Colonic mucosa (tissue), 4 donors: ENCODE measurements around the gene ROCK1. TPM values are rescaled to one million over a fixed set of nuclear protein-coding genes. Genes with fewer than 3 reads are reported as not detected.
"Not testable (repeated sequence)": the region's sequence is repeated elsewhere in the genome, so short reads cannot be mapped to it uniquely, and the experiment has no call there.

Source experiments
- DNase-seq: peaks from one replicate; pipeline ENCODE4 v3.0.0-alpha.2; 2020
- H3K27ac ChIP-seq: fragments of 200-600 bp; one replicate; pipeline ENCODE4 v1.8.0; 2021
- H3K27me3 ChIP-seq: fragments of 200-600 bp; one replicate; pipeline ENCODE4 v1.8.0; 2021
- H3K36me3 ChIP-seq: fragments of 200-600 bp; one replicate; pipeline ENCODE4 v1.8.0; 2021
- H3K4me1 ChIP-seq: fragments of 200-600 bp; one replicate; pipeline ENCODE4 v1.8.0; 2021; ENCODE audit warnings: mild to moderate bottlenecking
- H3K4me3 ChIP-seq: fragments of 200-600 bp; one replicate; pipeline ENCODE4 v1.8.0; 2021
- H3K9ac ChIP-seq, 2 donors: one replicate each; pipeline ENCODE4 v1.7.0; 2013; ENCODE audit warnings: control low read depth in 2 of 2, low read depth in 2 of 2, low read length in 2 of 2
- H3K9me3 ChIP-seq: fragments of 200-600 bp; one replicate; pipeline ENCODE4 v1.8.0; 2021
- CTCF ChIP-seq: fragments of 200-600 bp; IDR thresholded peaks from one replicate; pipeline ENCODE4 v1.8.0; 2022; ENCODE audit warnings: antibody characterized with exemption, mild to moderate bottlenecking
- intact Hi-C: fragments of 100-400 bp; cut with DNase I; formaldehyde crosslinking; loops from one replicate; pipeline ENCODE4 v1.14.1; 2022
- total RNA-seq, 2 donors: library from RNA; stranded (reverse); fragmentation: NEBNext Ultra II Directional in 1 of 2; extraction: Animal tissue kit (Norgen Biotek cat#: 25700) in 1 of 2; gene quantifications; one replicate each; pipeline ENCODE4 v1.2.1, GENCODE V29; 2021
- donor health status: healthy.
- donor health status: DM: no; HTN: no; CAD: no.
- donor health status: DM: no; HTN: no; CAD: no.

Gene ROCK1
- total RNA-seq, 2 donors from 2014 or later = 28.9 to 39.5 TPM

- Histone ChIP-seq H3K27ac (no peak overlapping the region), H3K4me1 (no peaks in the 10 kb centered on the region), H3K9ac (no peak overlapping the region), H3K4me3 (no peak overlapping the region), H3K27me3 (no peaks in the 10 kb centered on the region), H3K9me3 (no peaks in the 10 kb centered on the region), H3K36me3 (no peaks in the 10 kb centered on the region)
- intact Hi-C loops = no loop called here
- no peak for TF ChIP-seq CTCF
- DNase-seq = no peak
These were observed 144.8 kb downstream of the ROCK1 start for GRCh38 chr18:20966795-20967194.

- Histone ChIP-seq H3K9ac (no peak overlapping the region), H3K36me3 (no peaks in the 10 kb centered on the region), H3K9me3 (no peaks in the 10 kb centered on the region), H3K4me3 (no peak overlapping the region), H3K27ac (no peak overlapping the region), H3K4me1 (no peaks in the 10 kb centered on the region), H3K27me3 (no peaks in the 10 kb centered on the region)
- no peak for DNase-seq
- intact Hi-C loops = no loop called here
- no peak for TF ChIP-seq CTCF
These were observed 148.6 kb downstream of the ROCK1 start for GRCh38 chr18:20963027-20963426.

GRCh38 chr18:20960735-20961134 is 150.9 kb downstream of the ROCK1 start:
- DNase-seq = no peak
- Histone ChIP-seq H3K4me1 (no peaks in the 10 kb centered on the region), H3K9me3 (no peaks in the 10 kb centered on the region), H3K9ac (no peak overlapping the region), H3K4me3 (no peak overlapping the region), H3K27me3 (no peaks in the 10 kb centered on the region), H3K36me3 (no peaks in the 10 kb centered on the region), H3K27ac (no peak overlapping the region)
- intact Hi-C loops = no loop called here
- TF ChIP-seq CTCF = no peak

- DNase-seq, H3K27ac ChIP-seq, H3K27me3 ChIP-seq, H3K9me3 ChIP-seq, H3K36me3 ChIP-seq, H3K4me1 ChIP-seq, intact Hi-C loops, H3K9ac ChIP-seq, H3K4me3 ChIP-seq: not testable (repeated sequence)
These were observed 160.8 kb downstream of the ROCK1 start for GRCh38 chr18:20950827-20951226.

Other genes with a start within 250 kb of the ROCK1 start
- under 1 TPM; 0.20 to 0.58 TPM for gene GREB1L, start 130.4 kb upstream of the ROCK1 start, total RNA-seq